ENCODE results near the gene PITPNM3. TPM values are rescaled to one million over a fixed set of nuclear protein-coding genes. Genes with fewer than 3 reads are reported as not detected.

Gene PITPNM3
- total RNA-seq, 1 experiment from 2014 or later: 1.4 TPM

- no peaks in the 10 kb centered on the region for H3K9me3 ChIP-seq
- no peaks in the 10 kb centered on the region for H3K36me3 ChIP-seq
- no peaks in the 10 kb centered on the region for H3K27me3 ChIP-seq
- DNase-seq: no peak
- no peak overlapping the region for H3K4me3 ChIP-seq
These were observed 13.0 kb downstream of the PITPNM3 start for GRCh38 chr17:6543079-6544010.

- DNase-seq: no peak
- H3K9me3 ChIP-seq: no peaks in the 10 kb centered on the region
- no peaks in the 10 kb centered on the region for H3K27me3 ChIP-seq
- H3K36me3 ChIP-seq: no peaks in the 10 kb centered on the region
- H3K4me3 ChIP-seq: no peak overlapping the region
These were observed 13.8 kb downstream of the PITPNM3 start for GRCh38 chr17:6542577-6542976.

GRCh38 chr17:6541886-6542285 is 14.5 kb downstream of the PITPNM3 start:
- no peak overlapping the region for H3K4me3 ChIP-seq
- no peaks in the 10 kb centered on the region for H3K36me3 ChIP-seq
- no peaks in the 10 kb centered on the region for H3K27me3 ChIP-seq
- DNase-seq: no peak
- no peaks in the 10 kb centered on the region for H3K9me3 ChIP-seq

- no peak overlapping the region for H3K4me3 ChIP-seq
- no peaks in the 10 kb centered on the region for H3K9me3 ChIP-seq
- no peak for DNase-seq
- H3K27me3 ChIP-seq: no peaks in the 10 kb centered on the region
- H3K36me3 ChIP-seq: no peaks in the 10 kb centered on the region
These were observed 16.5 kb downstream of the PITPNM3 start for GRCh38 chr17:6539871-6540270.

- H3K9me3 ChIP-seq: no peaks in the 10 kb centered on the region
- no peak overlapping the region for H3K4me3 ChIP-seq
- DNase-seq: no peak
- no peaks in the 10 kb centered on the region for H3K27me3 ChIP-seq
- H3K36me3 ChIP-seq: no peaks in the 10 kb centered on the region
These were observed 19.7 kb downstream of the PITPNM3 start for GRCh38 chr17:6536566-6537065.

- no peaks in the 10 kb centered on the region for H3K9me3 ChIP-seq
- DNase-seq: no peak
These were observed 20.3 kb downstream of the PITPNM3 start for GRCh38 chr17:6536053-6536452.

GRCh38 chr17:6534846-6535514 is 21.4 kb downstream of the PITPNM3 start:
- DNase-seq: no peak
- Histone ChIP-seq H3K9me3 (no peaks in the 10 kb centered on the region), H3K27me3 (no peaks in the 10 kb centered on the region), H3K4me3 (no peak overlapping the region), H3K36me3 (no peaks in the 10 kb centered on the region)

More at GRCh38 chr17:6536053-6536452, 20.3 kb downstream of the PITPNM3 start:
- H3K36me3 ChIP-seq: no peaks in the 10 kb centered on the region
- no peaks in the 10 kb centered on the region for H3K27me3 ChIP-seq
- H3K4me3 ChIP-seq: no peak overlapping the region

- DNase-seq: no peak
- H3K27me3 ChIP-seq: no peaks in the 10 kb centered on the region
- no peaks in the 10 kb centered on the region for H3K9me3 ChIP-seq
These were observed 23.9 kb downstream of the PITPNM3 start for GRCh38 chr17:6532441-6532885.

GRCh38 chr17:6531575-6531974 is 24.8 kb downstream of the PITPNM3 start:
- Histone ChIP-seq H3K9me3 (no peaks in the 10 kb centered on the region), H3K4me3 (no peak overlapping the region), H3K27me3 (no peaks in the 10 kb centered on the region), H3K36me3 (no peaks in the 10 kb centered on the region)
- no peak for DNase-seq

More at GRCh38 chr17:6532441-6532885, 23.9 kb downstream of the PITPNM3 start:
- H3K36me3 ChIP-seq: no peaks in the 10 kb centered on the region
- H3K4me3 ChIP-seq: no peak overlapping the region

- H3K36me3 ChIP-seq: no peaks in the 10 kb centered on the region
- H3K9me3 ChIP-seq: no peaks in the 10 kb centered on the region
- H3K4me3 ChIP-seq: no peak overlapping the region
- no peak for DNase-seq
- H3K27me3 ChIP-seq: no peaks in the 10 kb centered on the region
These were observed 25.9 kb downstream of the PITPNM3 start for GRCh38 chr17:6530324-6530920.

GRCh38 chr17:6528557-6528956 is 27.8 kb downstream of the PITPNM3 start:
- Histone ChIP-seq H3K4me3 (no peak overlapping the region), H3K36me3 (no peaks in the 10 kb centered on the region), H3K9me3 (no peaks in the 10 kb centered on the region), H3K27me3 (no peaks in the 10 kb centered on the region)
- DNase-seq: no peak

GRCh38 chr17:6526362-6527152 is 29.8 kb downstream of the PITPNM3 start:
- Histone ChIP-seq H3K4me3 (no peak overlapping the region), H3K27me3 (no peaks in the 10 kb centered on the region), H3K36me3 (no peaks in the 10 kb centered on the region), H3K9me3 (no peaks in the 10 kb centered on the region)
- no peak for DNase-seq

GRCh38 chr17:6525731-6526130 is 30.6 kb downstream of the PITPNM3 start:
- Histone ChIP-seq H3K9me3 (no peaks in the 10 kb centered on the region), H3K36me3 (no peaks in the 10 kb centered on the region), H3K4me3 (no peak overlapping the region), H3K27me3 (no peaks in the 10 kb centered on the region)
- DNase-seq: no peak

GRCh38 chr17:6525141-6525540 is 31.2 kb downstream of the PITPNM3 start:
- Histone ChIP-seq H3K9me3 (no peaks in the 10 kb centered on the region), H3K4me3 (no peak overlapping the region), H3K27me3 (no peaks in the 10 kb centered on the region), H3K36me3 (no peaks in the 10 kb centered on the region)
- no peak for DNase-seq

- Histone ChIP-seq H3K27me3 (no peaks in the 10 kb centered on the region), H3K9me3 (no peaks in the 10 kb centered on the region), H3K36me3 (no peaks in the 10 kb centered on the region), H3K4me3 (no peak overlapping the region)
- DNase-seq: peak; percentile 56
These were observed 31.8 kb downstream of the PITPNM3 start for GRCh38 chr17:6524520-6524919.

GRCh38 chr17:6523809-6524355 is 32.5 kb downstream of the PITPNM3 start:
- no peaks in the 10 kb centered on the region for H3K27me3 ChIP-seq
- no peaks in the 10 kb centered on the region for H3K9me3 ChIP-seq
- no peak for DNase-seq
- no peaks in the 10 kb centered on the region for H3K36me3 ChIP-seq
- H3K4me3 ChIP-seq: no peak overlapping the region

All from MG63 (cell line).